Measurements from ENCODE around the gene XYLT2. TPM values are rescaled to one million over a fixed set of nuclear protein-coding genes. Genes with fewer than 3 reads are reported as not detected.

XYLT2 gene
- total and polyA plus RNA-seq, 5 donors: 13.2 to 19.1 (median 18.2) TPM

DNA sequence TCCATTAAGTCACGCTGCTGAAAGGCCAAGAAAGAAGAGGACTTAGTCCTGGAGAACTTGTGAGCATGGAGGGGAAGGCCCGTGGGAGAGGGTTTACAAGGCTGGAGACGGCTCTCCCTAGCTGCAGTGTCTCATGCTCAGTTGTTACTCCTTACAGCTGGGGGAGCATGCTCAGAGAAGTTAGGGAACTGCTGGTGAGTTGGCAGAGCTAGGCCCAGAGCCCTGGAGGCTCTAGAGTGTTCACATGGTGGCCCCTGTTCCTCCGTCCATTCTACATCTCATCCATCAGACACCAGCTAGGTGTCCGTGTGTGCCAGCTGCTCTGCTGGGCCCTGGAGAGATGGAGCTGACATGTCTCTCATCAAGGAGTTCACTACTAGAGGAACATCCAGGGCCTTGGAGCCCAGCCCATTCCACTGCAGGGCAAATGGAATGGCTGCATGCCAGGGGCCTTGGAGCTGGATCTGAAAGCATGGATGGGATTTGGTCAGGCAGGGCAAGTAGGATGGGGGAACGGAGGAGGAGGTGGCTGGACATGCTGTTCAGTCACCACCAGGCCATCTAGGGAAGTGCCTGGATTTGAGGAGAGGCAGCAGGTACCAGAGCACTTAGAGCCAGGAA lies 6.3 kb downstream of the XYLT2 start:
- intact Hi-C loops (cut with DNase I): no loop called here
- peak in 1 of 2 donors; percentile 17 for ATAC-seq
- Histone ChIP-seq H3K9me3 (ENCODE audit: control insufficient read depth, low read length) (no peaks in the 10 kb centered on the region), H3K4me3 (ENCODE audit: low read length) (no peak overlapping the region), H3K27me3 (ENCODE audit: control insufficient read depth, insufficient read depth) (no peaks in the 10 kb centered on the region), H3K27ac (ENCODE audit: low read length) (no peak overlapping the region), H3K4me1 (ENCODE audit: control insufficient read depth, insufficient read depth, low read length) (peaks cover 5% of the 10 kb centered on the region)
- 79% methylated on average over 6 of the region's 6 CpGs for WGBS
- peak in 2 of 3 donors; percentile 75 to 81 for DNase-seq

DNA sequence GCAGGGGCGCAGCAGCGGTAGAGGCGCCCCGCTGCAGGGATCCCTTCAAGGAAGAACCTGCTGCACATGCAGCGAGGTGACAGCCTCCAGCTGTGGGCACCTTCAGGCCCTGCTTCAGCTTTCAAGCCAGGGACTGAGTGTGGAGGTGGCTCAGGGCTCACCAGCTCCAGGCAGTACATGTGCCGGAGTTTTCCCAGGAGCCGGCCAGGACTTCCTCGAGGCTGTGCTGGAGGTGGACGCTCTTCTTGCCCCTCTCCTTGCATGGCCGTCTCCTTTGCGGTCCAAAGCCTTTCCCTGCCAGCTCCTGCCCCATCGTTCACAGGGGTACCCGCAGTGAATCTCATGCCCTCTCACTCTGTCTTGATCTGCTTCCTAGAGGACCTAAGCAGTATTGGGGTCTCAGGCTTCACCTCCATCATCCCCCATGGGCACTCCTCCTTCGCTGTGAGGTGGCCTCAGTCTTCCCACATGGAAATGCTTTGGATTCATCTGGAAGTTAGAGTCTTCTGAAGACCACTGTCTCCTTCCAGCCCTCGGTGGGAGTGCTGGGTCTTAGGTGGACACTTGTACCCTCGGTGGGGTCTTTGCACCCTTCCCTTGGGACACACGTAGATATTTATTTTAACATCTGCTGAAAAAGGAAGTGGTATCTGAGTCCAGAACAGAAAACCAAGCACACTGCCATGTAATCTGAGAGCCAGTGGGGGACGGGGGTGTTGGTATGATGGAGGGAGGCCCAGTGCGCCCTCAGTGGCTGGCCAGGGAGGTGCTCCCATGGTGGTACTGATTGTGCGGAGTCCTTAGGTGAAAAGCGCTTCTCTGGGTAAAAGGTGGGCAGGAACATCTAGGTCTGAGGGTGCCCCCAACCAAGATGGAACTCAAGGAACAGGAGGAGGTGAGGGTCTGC lies 7.0 kb downstream of the XYLT2 start:
- no peak for DNase-seq
- no peak overlapping the region for H3K27ac ChIP-seq (ENCODE audit: low read length)
- no peak overlapping the region for H3K4me3 ChIP-seq (ENCODE audit: low read length)
- H3K9me3 ChIP-seq (ENCODE audit: control insufficient read depth, low read length): no peaks in the 10 kb centered on the region
- 89% methylated on average over 21 of the region's 21 CpGs for WGBS
- ATAC-seq: no peak
- no peaks in the 10 kb centered on the region for H3K27me3 ChIP-seq (ENCODE audit: control insufficient read depth, insufficient read depth)
- intact Hi-C loops (cut with DNase I): no loop called here
- H3K4me1 ChIP-seq (ENCODE audit: control insufficient read depth, insufficient read depth, low read length): no peaks in the 10 kb centered on the region

DNA sequence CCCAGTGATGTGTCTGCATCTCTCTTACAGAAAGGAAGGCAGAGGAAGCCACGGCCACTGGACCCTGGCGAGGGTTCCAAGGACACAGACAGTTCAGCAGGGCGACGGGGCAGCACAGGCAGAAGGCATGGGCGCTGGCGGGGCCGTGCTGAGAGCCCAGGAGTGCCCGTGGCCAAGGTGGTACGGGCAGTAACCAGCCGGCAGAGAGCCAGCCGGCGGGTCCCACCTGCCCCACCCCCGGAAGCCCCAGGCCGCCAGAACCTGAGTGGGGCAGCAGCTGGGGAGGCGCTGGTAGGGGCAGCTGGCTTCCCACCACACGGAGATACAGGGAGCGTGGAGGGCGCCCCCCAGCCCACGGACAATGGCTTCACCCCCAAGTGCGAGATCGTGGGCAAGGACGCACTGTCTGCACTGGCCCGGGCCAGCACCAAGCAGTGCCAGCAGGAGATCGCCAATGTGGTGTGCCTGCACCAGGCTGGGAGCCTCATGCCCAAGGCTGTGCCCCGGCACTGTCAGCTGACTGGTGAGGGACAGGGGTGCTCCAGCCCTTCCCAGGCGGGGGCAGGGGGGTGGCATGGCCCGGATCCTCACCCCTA lies 7.8 kb downstream of the XYLT2 start:
- DNase-seq (no peak), ATAC-seq (peak in 1 of 2 donors; percentile 6)
- H3K4me3 ChIP-seq (ENCODE audit: low read length): no peak overlapping the region
- H3K4me1 ChIP-seq (ENCODE audit: control insufficient read depth, insufficient read depth, low read length): no peaks in the 10 kb centered on the region
- intact Hi-C loops (cut with DNase I): no loop called here
- H3K9me3 ChIP-seq (ENCODE audit: control insufficient read depth, low read length): no peaks in the 10 kb centered on the region
- H3K27me3 ChIP-seq (ENCODE audit: control insufficient read depth, insufficient read depth): no peaks in the 10 kb centered on the region
- WGBS: 93% methylated on average over 27 of the region's 27 CpGs
- H3K27ac ChIP-seq (ENCODE audit: low read length): no peak overlapping the region

DNA sequence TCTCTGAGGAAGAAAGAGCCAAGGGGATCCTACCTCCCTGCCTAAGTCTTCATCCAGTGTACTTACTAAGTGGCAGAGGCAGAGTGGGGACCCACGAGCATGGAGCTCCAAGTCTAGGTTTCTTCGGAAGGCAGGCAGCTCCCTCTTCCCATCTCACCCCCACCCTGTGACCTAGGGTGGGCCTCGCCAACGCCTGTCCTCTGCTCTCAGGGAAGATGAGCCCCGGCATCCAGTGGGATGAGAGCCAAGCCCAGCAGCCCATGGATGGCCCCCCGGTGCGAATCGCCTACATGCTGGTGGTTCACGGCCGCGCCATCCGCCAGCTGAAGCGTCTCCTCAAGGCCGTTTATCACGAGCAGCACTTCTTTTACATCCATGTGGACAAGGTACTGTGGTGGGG lies 8.3 kb downstream of the XYLT2 start:
- no peaks in the 10 kb centered on the region for H3K4me1 ChIP-seq (ENCODE audit: control insufficient read depth, insufficient read depth, low read length)
- WGBS: 92% methylated on average over 15 of the region's 15 CpGs
- H3K4me3 ChIP-seq (ENCODE audit: low read length): no peak overlapping the region
- H3K27ac ChIP-seq (ENCODE audit: low read length): no peak overlapping the region
- no peak for ATAC-seq
- no peaks in the 10 kb centered on the region for H3K9me3 ChIP-seq (ENCODE audit: control insufficient read depth, low read length)
- DNase-seq: no peak
- no peaks in the 10 kb centered on the region for H3K27me3 ChIP-seq (ENCODE audit: control insufficient read depth, insufficient read depth)
- intact Hi-C loops (cut with DNase I): no loop called here

DNA sequence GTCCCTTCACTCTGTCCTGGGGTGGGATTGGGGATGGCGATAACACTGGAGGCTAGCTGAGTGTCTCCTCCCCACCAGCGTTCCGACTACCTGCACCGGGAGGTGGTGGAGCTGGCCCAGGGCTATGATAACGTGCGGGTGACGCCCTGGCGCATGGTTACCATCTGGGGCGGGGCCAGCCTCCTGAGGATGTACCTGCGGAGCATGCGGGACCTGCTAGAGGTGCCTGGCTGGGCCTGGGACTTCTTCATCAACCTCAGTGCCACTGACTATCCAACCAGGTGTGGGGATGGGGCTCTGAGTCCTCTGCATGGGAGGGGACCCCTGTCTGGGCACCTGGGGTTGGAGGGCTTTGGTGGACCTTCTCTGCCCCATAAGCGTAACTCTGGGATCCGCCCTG lies 8.8 kb downstream of the XYLT2 start:
- no peak for ATAC-seq
- 94% methylated on average over 13 of the region's 13 CpGs for WGBS
- Histone ChIP-seq H3K27me3 (ENCODE audit: control insufficient read depth, insufficient read depth) (no peaks in the 10 kb centered on the region), H3K27ac (ENCODE audit: low read length) (no peak overlapping the region), H3K4me3 (ENCODE audit: low read length) (no peak overlapping the region), H3K9me3 (ENCODE audit: control insufficient read depth, low read length) (no peaks in the 10 kb centered on the region), H3K4me1 (ENCODE audit: control insufficient read depth, insufficient read depth, low read length) (no peaks in the 10 kb centered on the region)
- intact Hi-C loops (cut with DNase I): no loop called here
- DNase-seq: no peak

DNA sequence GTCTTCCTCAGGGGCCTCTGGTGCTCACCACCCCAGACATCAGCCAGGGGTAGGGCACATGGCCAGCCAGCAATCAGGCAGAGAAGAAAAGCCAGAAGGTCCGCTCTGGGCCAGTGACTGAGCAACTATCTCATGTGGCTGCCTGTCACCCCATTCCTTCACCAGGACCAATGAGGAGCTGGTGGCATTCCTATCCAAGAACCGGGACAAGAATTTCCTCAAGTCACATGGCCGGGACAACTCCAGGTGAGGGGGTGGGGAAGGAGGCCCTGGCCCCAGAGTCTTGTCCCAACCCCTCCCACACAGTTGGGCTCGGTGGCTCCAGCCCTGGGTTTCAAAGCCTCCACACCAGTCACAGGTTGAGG lies 9.4 kb downstream of the XYLT2 start:
- ATAC-seq (no peak), DNase-seq (no peak)
- Histone ChIP-seq H3K4me3 (ENCODE audit: low read length) (no peak overlapping the region), H3K9me3 (ENCODE audit: control insufficient read depth, low read length) (no peaks in the 10 kb centered on the region), H3K27me3 (ENCODE audit: control insufficient read depth, insufficient read depth) (no peaks in the 10 kb centered on the region), H3K27ac (ENCODE audit: low read length) (no peak overlapping the region), H3K4me1 (ENCODE audit: control insufficient read depth, insufficient read depth, low read length) (no peaks in the 10 kb centered on the region)
- intact Hi-C loops (cut with DNase I): no loop called here
- WGBS: 85% methylated on average over 4 of the region's 4 CpGs

DNA sequence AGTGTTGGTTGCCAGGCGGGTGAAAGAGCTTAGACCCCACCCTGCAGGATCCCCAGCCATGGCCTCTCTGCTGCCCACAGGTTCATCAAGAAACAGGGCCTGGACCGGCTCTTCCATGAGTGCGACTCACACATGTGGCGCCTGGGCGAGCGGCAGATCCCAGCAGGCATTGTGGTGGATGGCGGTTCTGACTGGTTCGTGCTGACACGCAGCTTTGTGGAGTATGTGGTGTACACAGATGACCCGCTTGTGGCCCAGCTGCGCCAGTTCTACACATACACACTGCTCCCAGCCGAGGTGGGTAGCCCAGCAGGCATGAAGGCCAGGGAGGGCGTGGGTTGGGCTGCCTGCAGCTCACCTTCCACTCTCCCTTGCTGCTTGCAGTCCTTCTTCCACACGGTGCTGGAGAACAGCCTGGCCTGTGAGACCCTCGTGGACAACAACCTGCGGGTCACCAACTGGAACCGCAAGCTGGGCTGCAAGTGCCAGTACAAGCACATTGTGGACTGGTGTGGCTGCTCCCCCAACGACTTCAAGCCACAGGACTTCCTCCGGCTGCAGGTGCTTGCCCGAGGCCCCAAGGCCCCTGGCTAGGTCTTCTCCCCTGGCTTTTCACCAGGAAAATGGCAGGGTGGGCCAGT lies 9.9 kb downstream of the XYLT2 start:
- no peaks in the 10 kb centered on the region for H3K4me1 ChIP-seq (ENCODE audit: control insufficient read depth, insufficient read depth, low read length)
- DNase-seq (no peak), ATAC-seq (no peak)
- no peaks in the 10 kb centered on the region for H3K27me3 ChIP-seq (ENCODE audit: control insufficient read depth, insufficient read depth)
- 91% methylated on average over 20 of the region's 20 CpGs for WGBS
- intact Hi-C loops (cut with DNase I): no loop called here
- H3K27ac ChIP-seq (ENCODE audit: low read length): no peak overlapping the region
- H3K9me3 ChIP-seq (ENCODE audit: control insufficient read depth, low read length): no peaks in the 10 kb centered on the region
- no peak overlapping the region for H3K4me3 ChIP-seq (ENCODE audit: low read length)

DNA sequence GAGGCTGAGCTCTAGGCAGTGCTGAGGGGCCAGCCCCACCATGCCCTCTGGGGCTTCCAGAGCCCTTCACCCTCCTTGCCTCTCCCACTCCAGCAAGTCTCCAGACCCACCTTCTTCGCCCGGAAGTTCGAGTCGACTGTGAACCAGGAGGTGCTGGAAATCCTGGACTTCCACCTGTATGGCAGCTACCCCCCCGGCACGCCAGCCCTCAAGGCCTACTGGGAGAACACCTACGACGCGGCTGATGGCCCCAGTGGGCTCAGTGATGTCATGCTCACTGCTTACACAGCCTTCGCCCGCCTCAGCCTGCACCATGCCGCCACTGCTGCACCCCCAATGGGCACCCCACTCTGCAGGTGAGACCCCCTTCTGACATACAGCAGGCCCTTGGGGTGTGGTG lies 10.5 kb downstream of the XYLT2 start:
- Histone ChIP-seq H3K27me3 (ENCODE audit: control insufficient read depth, insufficient read depth) (no peaks in the 10 kb centered on the region), H3K9me3 (ENCODE audit: control insufficient read depth, low read length) (no peaks in the 10 kb centered on the region)
- intact Hi-C loops (cut with DNase I): no loop called here

DNA sequence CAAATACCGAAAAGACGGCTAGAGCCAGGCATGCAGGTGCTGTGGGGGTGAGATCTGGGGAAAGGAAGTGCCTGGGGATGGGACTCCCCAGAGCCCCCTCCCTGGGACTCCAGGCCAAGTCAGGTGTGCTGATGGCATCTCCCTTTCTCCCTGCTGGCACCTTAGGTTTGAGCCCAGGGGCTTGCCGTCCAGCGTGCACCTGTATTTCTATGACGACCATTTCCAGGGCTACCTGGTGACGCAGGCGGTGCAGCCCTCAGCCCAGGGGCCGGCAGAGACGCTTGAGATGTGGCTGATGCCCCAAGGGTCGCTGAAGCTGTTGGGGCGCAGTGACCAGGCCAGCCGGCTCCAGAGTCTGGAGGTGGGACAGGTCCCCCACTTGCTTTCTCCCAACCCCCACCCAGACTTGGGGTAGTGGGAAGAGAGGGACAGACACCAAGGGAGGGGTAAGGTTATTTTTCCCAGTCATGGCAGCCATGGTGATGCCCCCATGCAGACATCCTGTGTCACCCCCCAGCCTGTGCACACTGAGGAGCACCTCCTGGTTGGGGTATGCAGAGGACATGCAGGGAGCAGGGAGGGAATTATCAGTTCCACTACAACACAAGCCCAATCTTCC lies 11.1 kb downstream of the XYLT2 start:
- no peak for ATAC-seq

More for the DNA sequence above, 10.5 kb downstream of the XYLT2 start:
- WGBS: 94% methylated on average over 12 of the region's 12 CpGs
- Histone ChIP-seq H3K4me1 (ENCODE audit: control insufficient read depth, insufficient read depth, low read length) (no peaks in the 10 kb centered on the region), H3K27ac (ENCODE audit: low read length) (no peak overlapping the region), H3K4me3 (ENCODE audit: low read length) (no peak overlapping the region)
- DNase-seq (no peak), ATAC-seq (no peak)

DNA sequence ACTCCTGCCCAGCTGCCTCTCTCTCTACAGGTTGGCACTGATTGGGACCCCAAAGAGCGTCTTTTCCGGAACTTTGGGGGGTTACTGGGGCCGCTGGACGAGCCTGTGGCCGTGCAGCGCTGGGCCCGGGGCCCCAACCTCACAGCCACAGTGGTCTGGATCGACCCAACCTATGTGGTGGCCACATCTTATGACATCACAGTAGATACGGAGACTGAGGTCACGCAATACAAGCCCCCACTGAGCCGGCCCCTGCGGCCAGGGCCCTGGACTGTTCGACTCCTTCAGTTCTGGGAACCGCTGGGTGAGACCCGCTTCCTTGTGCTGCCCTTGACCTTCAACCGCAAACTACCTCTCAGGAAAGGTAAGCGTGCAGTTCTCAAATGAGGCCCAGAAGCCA lies 12.3 kb downstream of the XYLT2 start:
- DNase-seq (no peak), ATAC-seq (no peak)
- 94% methylated on average over 17 of the region's 17 CpGs for WGBS
- no peak overlapping the region for H3K27ac ChIP-seq (ENCODE audit: low read length)
- intact Hi-C loops (cut with DNase I): no loop called here
- no peak overlapping the region for H3K4me3 ChIP-seq (ENCODE audit: low read length)
- no peaks in the 10 kb centered on the region for H3K27me3 ChIP-seq (ENCODE audit: control insufficient read depth, insufficient read depth)
- no peaks in the 10 kb centered on the region for H3K4me1 ChIP-seq (ENCODE audit: control insufficient read depth, insufficient read depth, low read length)
- no peaks in the 10 kb centered on the region for H3K9me3 ChIP-seq (ENCODE audit: control insufficient read depth, low read length)

More for the DNA sequence above, 11.1 kb downstream of the XYLT2 start:
- H3K9me3 ChIP-seq (ENCODE audit: control insufficient read depth, low read length): no peaks in the 10 kb centered on the region
- intact Hi-C loops (cut with DNase I): no loop called here
- WGBS: 95% methylated on average over 12 of the region's 12 CpGs
- no peaks in the 10 kb centered on the region for H3K27me3 ChIP-seq (ENCODE audit: control insufficient read depth, insufficient read depth)
- no peaks in the 10 kb centered on the region for H3K4me1 ChIP-seq (ENCODE audit: control insufficient read depth, insufficient read depth, low read length)
- DNase-seq: no peak
- H3K4me3 ChIP-seq (ENCODE audit: low read length): no peak overlapping the region
- no peak overlapping the region for H3K27ac ChIP-seq (ENCODE audit: low read length)

Measured in right cardiac atrium (tissue), 5 donors.